Neural crest cell (in vitro differentiated cells): ENCODE data around the gene YWHAE. TPM values are rescaled to one million over a fixed set of nuclear protein-coding genes. Genes with fewer than 3 reads are reported as not detected.

Source experiments
- DNase-seq: peaks from one replicate; pipeline ENCODE4 v3.0.0; 2021; ENCODE audit warnings: low read depth, mixed read lengths, low spot score
- H3K27ac Mint-ChIP-seq: one replicate; pipeline ENCODE4 v1.8.0; 2021; ENCODE audit warnings: mild to moderate bottlenecking, mixed read lengths; ENCODE audit not compliant: unreplicated experiment
- H3K27me3 Mint-ChIP-seq: 2 replicates; pipeline ENCODE4 v1.8.0; 2021; ENCODE audit warnings: low read depth, mild to moderate bottlenecking, mixed read lengths
- H3K36me3 Mint-ChIP-seq: 2 replicates; pipeline ENCODE4 v1.8.0; 2021; ENCODE audit warnings: low read depth, mild to moderate bottlenecking, mixed read lengths
- H3K4me1 Mint-ChIP-seq: 2 replicates; pipeline ENCODE4 v1.8.0; 2021; ENCODE audit warnings: mixed read lengths
- H3K4me3 Mint-ChIP-seq: one replicate; pipeline ENCODE4 v1.8.0; 2021; ENCODE audit warnings: mild to moderate bottlenecking, mixed read lengths
- H3K9me3 Mint-ChIP-seq: 2 replicates; pipeline ENCODE4 v1.8.0; 2021; ENCODE audit warnings: mixed read lengths
- total RNA-seq: library from RNA; stranded (reverse); gene quantifications from 2 replicates; pipeline ENCODE4 v1.2.1, GENCODE V29; 2021
- TF ChIP-seq, protein P1 (sequence below): fragments of 200-600 bp; sonication (generic); conservative IDR thresholded peaks from 2 replicates; pipeline ENCODE4 v1.5.0; 2021; ENCODE audit warnings: antibody characterized with exemption, mild to moderate bottlenecking

Gene YWHAE
- total RNA-seq, 1 donor from 2014 or later: 1,231 TPM

- DNase-seq: no peak
- H3K4me1 Mint-ChIP-seq: peaks cover 6% of the 10 kb centered on the region
- no peak overlapping the region for H3K27ac Mint-ChIP-seq
- H3K27me3 Mint-ChIP-seq: no peaks in the 10 kb centered on the region
- no peaks in the 10 kb centered on the region for H3K9me3 Mint-ChIP-seq
- H3K4me3 Mint-ChIP-seq: no peak overlapping the region
- no peaks in the 10 kb centered on the region for H3K36me3 Mint-ChIP-seq
- TF ChIP-seq, protein P1, sequence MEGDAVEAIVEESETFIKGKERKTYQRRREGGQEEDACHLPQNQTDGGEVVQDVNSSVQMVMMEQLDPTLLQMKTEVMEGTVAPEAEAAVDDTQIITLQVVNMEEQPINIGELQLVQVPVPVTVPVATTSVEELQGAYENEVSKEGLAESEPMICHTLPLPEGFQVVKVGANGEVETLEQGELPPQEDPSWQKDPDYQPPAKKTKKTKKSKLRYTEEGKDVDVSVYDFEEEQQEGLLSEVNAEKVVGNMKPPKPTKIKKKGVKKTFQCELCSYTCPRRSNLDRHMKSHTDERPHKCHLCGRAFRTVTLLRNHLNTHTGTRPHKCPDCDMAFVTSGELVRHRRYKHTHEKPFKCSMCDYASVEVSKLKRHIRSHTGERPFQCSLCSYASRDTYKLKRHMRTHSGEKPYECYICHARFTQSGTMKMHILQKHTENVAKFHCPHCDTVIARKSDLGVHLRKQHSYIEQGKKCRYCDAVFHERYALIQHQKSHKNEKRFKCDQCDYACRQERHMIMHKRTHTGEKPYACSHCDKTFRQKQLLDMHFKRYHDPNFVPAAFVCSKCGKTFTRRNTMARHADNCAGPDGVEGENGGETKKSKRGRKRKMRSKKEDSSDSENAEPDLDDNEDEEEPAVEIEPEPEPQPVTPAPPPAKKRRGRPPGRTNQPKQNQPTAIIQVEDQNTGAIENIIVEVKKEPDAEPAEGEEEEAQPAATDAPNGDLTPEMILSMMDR: no peak
Observed at GRCh38 chr17:1442187-1442586, 42.2 kb upstream of the YWHAE start.

GRCh38 chr17:1440921-1441320, 40.9 kb upstream of the YWHAE start:
- TF ChIP-seq, protein P1: no peak
- DNase-seq: no peak
- Mint-ChIP-seq H3K4me1 (peaks cover 6% of the 10 kb centered on the region), H3K36me3 (no peaks in the 10 kb centered on the region), H3K9me3 (no peaks in the 10 kb centered on the region), H3K27me3 (no peaks in the 10 kb centered on the region), H3K4me3 (no peak overlapping the region), H3K27ac (no peak overlapping the region)

DNA sequence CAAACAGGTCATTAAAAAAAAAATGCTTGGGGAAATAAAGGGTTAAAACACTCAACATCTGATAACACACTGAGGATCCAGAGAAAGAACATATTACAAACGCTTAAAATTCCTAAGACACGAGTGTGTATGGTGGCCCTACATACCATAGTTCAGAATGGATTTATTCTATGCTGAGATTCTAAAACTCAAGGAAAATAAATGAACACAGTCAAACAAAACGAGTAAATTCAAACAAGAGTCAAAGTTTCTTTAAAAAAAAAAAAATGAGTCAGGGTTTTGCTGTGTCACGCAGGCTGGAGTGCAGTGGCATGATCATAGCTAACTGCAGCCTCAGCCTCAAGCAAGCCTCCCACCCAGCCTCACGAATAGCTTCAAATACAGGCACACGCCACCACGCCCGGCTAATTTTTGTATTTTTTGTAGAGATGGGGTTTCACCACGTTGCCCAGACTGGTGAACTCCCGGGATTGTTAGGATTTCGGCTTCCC, 38.6 kb upstream of the YWHAE start:
- Mint-ChIP-seq H3K4me1 (no peaks in the 10 kb centered on the region), H3K9me3 (no peaks in the 10 kb centered on the region), H3K27ac (peak overlapping the region; percentile 19), H3K27me3 (no peaks in the 10 kb centered on the region), H3K36me3 (peaks cover 2% of the 10 kb centered on the region), H3K4me3 (no peak overlapping the region)
- TF ChIP-seq, protein P1: no peak
- DNase-seq: no peak

DNA sequence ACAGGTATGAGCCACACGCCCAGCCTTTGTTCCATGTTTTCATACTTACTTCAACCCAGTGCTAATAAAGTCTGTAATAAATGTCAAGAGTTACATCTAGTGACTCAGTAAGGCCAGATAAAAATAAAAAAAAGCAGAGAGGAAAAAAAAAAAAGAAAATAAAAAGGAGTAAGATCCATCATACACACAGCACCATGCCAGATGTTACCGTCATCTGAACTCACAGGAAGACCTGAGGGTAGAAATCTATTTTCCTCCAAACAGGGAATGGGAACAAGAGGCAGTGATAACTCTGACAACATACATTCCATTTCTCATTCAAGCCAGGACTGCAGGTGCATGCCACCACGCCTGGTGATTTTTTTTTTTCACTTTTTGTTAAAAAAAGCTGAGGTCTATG, 35.3 kb upstream of the YWHAE start:
- no peak overlapping the region for H3K4me3 Mint-ChIP-seq
- H3K36me3 Mint-ChIP-seq: peaks cover 9% of the 10 kb centered on the region
- peak overlapping the region; percentile 35 for H3K27ac Mint-ChIP-seq
- H3K4me1 Mint-ChIP-seq: peaks cover 4% of the 10 kb centered on the region
- TF ChIP-seq, protein P1: no peak
- no peak for DNase-seq
- no peaks in the 10 kb centered on the region for H3K9me3 Mint-ChIP-seq
- no peaks in the 10 kb centered on the region for H3K27me3 Mint-ChIP-seq

DNA sequence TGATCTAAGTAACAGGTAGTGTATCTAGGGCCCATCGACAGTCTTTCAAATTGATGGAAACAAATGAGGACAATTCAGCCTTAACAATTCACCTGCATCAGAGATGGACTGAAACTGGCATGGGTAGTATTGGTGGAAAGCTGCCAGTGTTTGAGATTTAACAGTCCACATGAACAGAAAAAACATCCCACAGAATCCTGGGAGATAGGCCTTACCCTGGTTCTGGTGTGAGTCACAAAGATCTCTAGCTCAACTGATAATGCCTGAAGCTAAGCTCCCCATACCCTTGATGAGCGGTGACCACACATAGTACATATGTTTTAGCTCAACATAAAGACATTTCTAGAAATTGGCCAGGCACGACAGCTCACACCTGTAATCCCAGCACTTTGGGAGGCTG, 34.1 kb upstream of the YWHAE start:
- Mint-ChIP-seq H3K27me3 (no peaks in the 10 kb centered on the region), H3K4me1 (peaks cover 4% of the 10 kb centered on the region), H3K36me3 (peaks cover 9% of the 10 kb centered on the region), H3K9me3 (no peaks in the 10 kb centered on the region), H3K27ac (no peak overlapping the region), H3K4me3 (no peak overlapping the region)
- no peak for DNase-seq
- TF ChIP-seq, protein P1: no peak
